GM23248 (cell line): Measurements from ENCODE around the gene TTC39A. TPM values are rescaled to one million over a fixed set of nuclear protein-coding genes. Genes with fewer than 3 reads are reported as not detected.

Experiments
- DNase-seq: peaks from one replicate; pipeline ENCODE4 v3.0.0-alpha.2; 2015
- H2AFZ ChIP-seq: fragments of 200-600 bp; sonication (generic); 2 replicates; pipeline ENCODE4 v1.6.1; 2016; ENCODE audit warnings: antibody characterized with exemption
- H3F3A ChIP-seq: fragments of 200-600 bp; sonication (generic); 2 replicates; pipeline ENCODE4 v1.6.1; 2016; ENCODE audit warnings: mild to moderate bottlenecking, antibody characterized with exemption, mixed run types; ENCODE audit not compliant: insufficient read depth
- H3K27ac ChIP-seq: fragments of 200-600 bp; sonication (generic); 2 replicates; pipeline ENCODE4 v1.5.1; 2016; ENCODE audit warnings: mild to moderate bottlenecking
- H3K27me3 ChIP-seq: fragments of 200-600 bp; sonication (generic); replicated peaks from 2 replicates; pipeline ENCODE4 v1.6.1; 2016; ENCODE audit warnings: mild to moderate bottlenecking; ENCODE audit not compliant: insufficient read depth
- H3K36me3 ChIP-seq: fragments of 200-600 bp; sonication (generic); 2 replicates; pipeline ENCODE4 v1.6.1; 2016; ENCODE audit warnings: low read depth, mild to moderate bottlenecking
- H3K4me1 ChIP-seq: fragments of 200-600 bp; sonication (generic); 2 replicates; pipeline ENCODE4 v1.6.1; 2016; ENCODE audit warnings: mild to moderate bottlenecking; ENCODE audit not compliant: insufficient read depth
- H3K4me2 ChIP-seq: fragments of 200-600 bp; sonication (generic); one replicate; pipeline ENCODE4 v1.6.1; 2016; ENCODE audit warnings: mild to moderate bottlenecking; ENCODE audit not compliant: unreplicated experiment
- H3K4me3 ChIP-seq: fragments of 200-600 bp; sonication (generic); 2 replicates; pipeline ENCODE4 v1.5.1; 2016; ENCODE audit warnings: mild to moderate bottlenecking
- H3K79me2 ChIP-seq: fragments of 200-600 bp; sonication (generic); 2 replicates; pipeline ENCODE4 v1.6.1; 2016; ENCODE audit warnings: mild to moderate bottlenecking; ENCODE audit not compliant: insufficient read depth
- H3K9ac ChIP-seq: fragments of 200-600 bp; sonication (generic); 2 replicates; pipeline ENCODE4 v1.6.1; 2016; ENCODE audit warnings: mild to moderate bottlenecking
- H3K9me2 ChIP-seq: fragments of 200-600 bp; sonication (generic); 2 replicates; pipeline ENCODE4 v1.6.1; 2016; ENCODE audit warnings: mixed run types, mild to moderate bottlenecking, moderate library complexity; ENCODE audit not compliant: insufficient read depth
- H3K9me3 ChIP-seq: fragments of 200-600 bp; sonication (generic); one replicate; pipeline ENCODE4 v1.6.1; 2017; ENCODE audit warnings: low read depth
- H4K20me1 ChIP-seq: fragments of 200-600 bp; sonication (generic); 2 replicates; pipeline ENCODE4 v1.6.0; 2016; ENCODE audit not compliant: insufficient read depth
- EZH2 ChIP-seq: fragments of 200-600 bp; sonication (generic); IDR thresholded peaks from 2 replicates; pipeline ENCODE4 v1.6.1; 2018; ENCODE audit warnings: antibody characterized with exemption, mild to moderate bottlenecking; ENCODE audit not compliant: insufficient read depth, poor library complexity, severe bottlenecking
- EZH2phosphoT487 ChIP-seq: fragments of 200-600 bp; sonication (generic); IDR thresholded peaks from 2 replicates; pipeline ENCODE4 v1.6.1; 2018; ENCODE audit warnings: antibody characterized with exemption, moderate library complexity, mild to moderate bottlenecking, low read depth; ENCODE audit not compliant: insufficient read depth
- WGBS, 2 experiments: methylation state at CpG; one replicate each; pipeline ENCODE4 v1.1.6; 2015 to 2017; ENCODE audit warnings: low lambda C conversion rate in 2 of 2, low coverage in 1 of 2; ENCODE audit errors: missing lambda C conversion rate in 2 of 2; 5-methylcytosine and 5-hydroxymethylcytosine counted together
- in situ Hi-C: fragments of 300-500 bp; cut with MboI; formaldehyde crosslinking; loops from 2 replicates; pipeline ENCODE4 v1.15.0; 2020
- polyA plus RNA-seq: library from polyadenylated mRNA; unstranded; fragments of >200 nt; fragmentation: Nextera tagmentation; extraction: Ambion mirVana; gene quantifications from 2 replicates; pipeline ENCODE4 v1.2.1, GENCODE V29; 2016
- total RNA-seq: library from RNA; depleted of rRNA; stranded (reverse); fragments of >200 nt; shearing (Covaris generic); gene quantifications from 2 replicates; pipeline ENCODE4 v1.2.3, GENCODE V29; 2014

Gene TTC39A
- total and polyA plus RNA-seq, 2 experiments from 2014 or later = 0.15 TPM; not detected in 1

GRCh38 chr1:51299185-51299885 lies 31.0 kb downstream of the TTC39A start:
- in situ Hi-C loops = no loop called here
- H3K4me2 ChIP-seq = no peak overlapping the region
- H3K27ac ChIP-seq = no peak overlapping the region
- no peaks in the 10 kb centered on the region for H3K4me1 ChIP-seq
- H4K20me1 ChIP-seq = no peaks in the 10 kb centered on the region
- no peak overlapping the region for H3K4me3 ChIP-seq
- 88 to 90% methylated on average over 11 of the region's 11 CpGs for WGBS, 2 experiments
- no peak for DNase-seq
- H3K79me2 ChIP-seq = no peaks in the 10 kb centered on the region
- H3F3A ChIP-seq = no peaks in the 10 kb centered on the region
- no peak overlapping the region for H3K9ac ChIP-seq
- H3K36me3 ChIP-seq = no peaks in the 10 kb centered on the region
- no peaks in the 10 kb centered on the region for H3K9me3 ChIP-seq
- TF ChIP-seq EZH2phosphoT487 = no peak
- TF ChIP-seq EZH2 = no peak
- no peaks in the 10 kb centered on the region for H3K9me2 ChIP-seq
- no peaks in the 10 kb centered on the region for H3K27me3 ChIP-seq
- no peak overlapping the region for H2AFZ ChIP-seq

- in situ Hi-C loops = no loop called here
These were observed 32.0 kb downstream of the TTC39A start for GRCh38 chr1:51298322-51298705.

GRCh38 chr1:51297401-51298321 lies 32.7 kb downstream of the TTC39A start:
- in situ Hi-C loops = no loop called here
- no peaks in the 10 kb centered on the region for H3K9me2 ChIP-seq
- peak overlapping the region; percentile 72 for H3K9ac ChIP-seq

More at GRCh38 chr1:51298322-51298705, 32.0 kb downstream of the TTC39A start:
- no peak overlapping the region for H2AFZ ChIP-seq
- no peaks in the 10 kb centered on the region for H3K79me2 ChIP-seq
- H3K36me3 ChIP-seq = no peaks in the 10 kb centered on the region
- H3K9me2 ChIP-seq = no peaks in the 10 kb centered on the region
- WGBS, 2 experiments = 90 to 98% methylated on average over 4 of the region's 4 CpGs
- no peak overlapping the region for H3K9ac ChIP-seq
- no peaks in the 10 kb centered on the region for H3K9me3 ChIP-seq
- no peak overlapping the region for H3K27ac ChIP-seq
- no peak for DNase-seq
- no peak overlapping the region for H3K4me3 ChIP-seq
- H3F3A ChIP-seq = no peaks in the 10 kb centered on the region
- H3K27me3 ChIP-seq = no peaks in the 10 kb centered on the region
- H3K4me1 ChIP-seq = no peaks in the 10 kb centered on the region
- H4K20me1 ChIP-seq = no peaks in the 10 kb centered on the region
- H3K4me2 ChIP-seq = no peak overlapping the region
- TF ChIP-seq EZH2phosphoT487 (no peak), EZH2 (no peak)

More at GRCh38 chr1:51297401-51298321, 32.7 kb downstream of the TTC39A start:
- no peak for DNase-seq
- H3K27me3 ChIP-seq = no peaks in the 10 kb centered on the region
- no peaks in the 10 kb centered on the region for H3K36me3 ChIP-seq
- no peaks in the 10 kb centered on the region for H4K20me1 ChIP-seq
- peak overlapping the region; percentile 88 for H2AFZ ChIP-seq
- no peaks in the 10 kb centered on the region for H3K4me1 ChIP-seq
- H3K9me3 ChIP-seq = no peaks in the 10 kb centered on the region
- H3K4me2 ChIP-seq = peak overlapping the region; percentile 68
- no peaks in the 10 kb centered on the region for H3F3A ChIP-seq
- H3K27ac ChIP-seq = no peak overlapping the region
- 71 to 80% methylated on average over 25 of the region's 25 CpGs for WGBS, 2 experiments
- TF ChIP-seq EZH2 (no peak), EZH2phosphoT487 (no peak)
- peak overlapping the region; percentile 69 for H3K4me3 ChIP-seq
- H3K79me2 ChIP-seq = no peaks in the 10 kb centered on the region
